SU-DHL-6 (cell line): ENCODE results near the gene SELPLG.

Source experiments
- H2AFZ ChIP-seq: fragments of 200-600 bp; sonication (generic); 2 replicates; pipeline ENCODE4 v1.6.1; 2014; ENCODE audit warnings: low read depth, mild to moderate bottlenecking, moderate library complexity, mixed read lengths, antibody characterized with exemption, low read length; ENCODE audit not compliant: severe bottlenecking
- H3F3A ChIP-seq: fragments of 200-600 bp; shearing (Covaris generic); 2 replicates; pipeline ENCODE4 v1.6.0; 2016; ENCODE audit warnings: antibody characterized with exemption, mild to moderate bottlenecking; ENCODE audit not compliant: insufficient read depth
- H3K27ac ChIP-seq: fragments of 200-600 bp; sonication (generic); 2 replicates; pipeline ENCODE4 v1.5.1; 2016; ENCODE audit warnings: low read depth, mild to moderate bottlenecking, low read length, moderate library complexity, mixed read lengths
- H3K27me3 ChIP-seq: fragments of 200-600 bp; sonication (generic), shearing (Covaris generic); 2 replicates; pipeline ENCODE4 v1.6.0; 2014; ENCODE audit warnings: mild to moderate bottlenecking, low read length
- H3K36me3 ChIP-seq: fragments of 200-600 bp; sonication (generic); 2 replicates; pipeline ENCODE4 v1.6.1; 2014; ENCODE audit warnings: mild to moderate bottlenecking, low read length, mixed read lengths
- H3K4me2 ChIP-seq: fragments of 300-600, 200-600 bp; shearing (Covaris generic), sonication (generic); 2 replicates; pipeline ENCODE4 v1.6.0; 2014; ENCODE audit warnings: low read length, low read depth, mild to moderate bottlenecking; ENCODE audit not compliant: poor library complexity, severe bottlenecking
- H3K4me3 ChIP-seq: fragments of 200-600 bp; sonication (generic); 2 replicates; pipeline ENCODE4 v1.5.1; 2014; ENCODE audit warnings: antibody characterized with exemption, low read length, mild to moderate bottlenecking, mixed read lengths; ENCODE audit not compliant: insufficient read depth, poor library complexity, severe bottlenecking
- H3K79me2 ChIP-seq: fragments of 200-600 bp; sonication (generic); 2 replicates; pipeline ENCODE4 v1.6.1; 2014; ENCODE audit warnings: mild to moderate bottlenecking, low read length, moderate library complexity; ENCODE audit not compliant: insufficient read depth
- H3K9ac ChIP-seq: fragments of 200-600 bp; sonication (generic); 2 replicates; pipeline ENCODE4 v1.7.0; 2014; ENCODE audit warnings: mild to moderate bottlenecking, low read length
- H3K9me2 ChIP-seq: fragments of 200-600 bp; sonication (generic); replicated peaks from 2 replicates; pipeline ENCODE4 v1.6.1; 2014; ENCODE audit warnings: low read length; ENCODE audit not compliant: insufficient read depth
- H3K9me3 ChIP-seq: fragments of 200-600 bp; sonication (generic); 2 replicates; pipeline ENCODE4 v1.6.1; 2014; ENCODE audit warnings: low read length, mixed read lengths; ENCODE audit not compliant: insufficient read depth
- H4K20me1 ChIP-seq: fragments of 200-600 bp; sonication (generic); 2 replicates; pipeline ENCODE4 v1.6.1; 2014; ENCODE audit warnings: low read depth, mild to moderate bottlenecking, antibody characterized with exemption, low read length, moderate library complexity, mixed read lengths
- CTCF ChIP-seq: fragments of 200-600 bp; sonication (generic); IDR thresholded peaks from one replicate; pipeline ENCODE4 v1.5.1; 2017; ENCODE audit warnings: antibody characterized with exemption, mild to moderate bottlenecking, low read length, moderate library complexity; ENCODE audit not compliant: insufficient read depth, poor library complexity, severe bottlenecking
- EZH2phosphoT487 ChIP-seq: fragments of 200-600 bp; sonication (generic), shearing (Covaris generic); conservative IDR thresholded peaks from 2 replicates; pipeline ENCODE4 v1.6.1; 2018; ENCODE audit warnings: mild to moderate bottlenecking, antibody characterized with exemption, low read length, moderate library complexity, mixed read lengths

The SELPLG gene

GRCh38 chr12:108678104-108678730, 44.5 kb upstream of the SELPLG start:
- H3K4me3 ChIP-seq, result no peak overlapping the region

GRCh38 chr12:108677381-108677780, 43.7 kb upstream of the SELPLG start:
- Histone ChIP-seq H3F3A (no peaks in the 10 kb centered on the region), H3K9me3 (no peaks in the 10 kb centered on the region), H3K9me2 (no peaks in the 10 kb centered on the region), H3K9ac (no peak overlapping the region), H4K20me1 (no peaks in the 10 kb centered on the region), H3K36me3 (no peaks in the 10 kb centered on the region), H3K4me2 (no peak overlapping the region), H3K79me2 (no peaks in the 10 kb centered on the region), H3K4me3 (no peak overlapping the region), H2AFZ (no peak overlapping the region), H3K27ac (no peak overlapping the region), H3K27me3 (no peaks in the 10 kb centered on the region)
- no peak for TF ChIP-seq EZH2phosphoT487
- no peak for TF ChIP-seq CTCF

More at GRCh38 chr12:108678104-108678730, 44.5 kb upstream of the SELPLG start:
- H3K9ac ChIP-seq, result no peak overlapping the region
- TF ChIP-seq CTCF, result no peak
- no peak for TF ChIP-seq EZH2phosphoT487
- H2AFZ ChIP-seq, result no peak overlapping the region
- H3K27me3 ChIP-seq, result no peaks in the 10 kb centered on the region
- no peaks in the 10 kb centered on the region for H3K36me3 ChIP-seq
- no peak overlapping the region for H3K27ac ChIP-seq
- no peaks in the 10 kb centered on the region for H3K9me3 ChIP-seq
- H4K20me1 ChIP-seq, result no peaks in the 10 kb centered on the region
- H3K4me2 ChIP-seq, result no peak overlapping the region
- H3K9me2 ChIP-seq, result no peaks in the 10 kb centered on the region
- H3F3A ChIP-seq, result no peaks in the 10 kb centered on the region
- no peaks in the 10 kb centered on the region for H3K79me2 ChIP-seq

GRCh38 chr12:108676707-108677106, 43.0 kb upstream of the SELPLG start:
- Histone ChIP-seq H3K9me3 (no peaks in the 10 kb centered on the region), H4K20me1 (no peaks in the 10 kb centered on the region), H3K27me3 (no peaks in the 10 kb centered on the region), H2AFZ (no peak overlapping the region), H3F3A (no peaks in the 10 kb centered on the region), H3K9me2 (no peaks in the 10 kb centered on the region), H3K4me2 (no peak overlapping the region), H3K36me3 (no peaks in the 10 kb centered on the region), H3K4me3 (no peak overlapping the region), H3K9ac (no peak overlapping the region), H3K79me2 (no peaks in the 10 kb centered on the region), H3K27ac (no peak overlapping the region)
- TF ChIP-seq EZH2phosphoT487 (no peak), CTCF (no peak)
